ENCODE measurements around the gene CCDC88C.

Gene CCDC88C

DNA sequence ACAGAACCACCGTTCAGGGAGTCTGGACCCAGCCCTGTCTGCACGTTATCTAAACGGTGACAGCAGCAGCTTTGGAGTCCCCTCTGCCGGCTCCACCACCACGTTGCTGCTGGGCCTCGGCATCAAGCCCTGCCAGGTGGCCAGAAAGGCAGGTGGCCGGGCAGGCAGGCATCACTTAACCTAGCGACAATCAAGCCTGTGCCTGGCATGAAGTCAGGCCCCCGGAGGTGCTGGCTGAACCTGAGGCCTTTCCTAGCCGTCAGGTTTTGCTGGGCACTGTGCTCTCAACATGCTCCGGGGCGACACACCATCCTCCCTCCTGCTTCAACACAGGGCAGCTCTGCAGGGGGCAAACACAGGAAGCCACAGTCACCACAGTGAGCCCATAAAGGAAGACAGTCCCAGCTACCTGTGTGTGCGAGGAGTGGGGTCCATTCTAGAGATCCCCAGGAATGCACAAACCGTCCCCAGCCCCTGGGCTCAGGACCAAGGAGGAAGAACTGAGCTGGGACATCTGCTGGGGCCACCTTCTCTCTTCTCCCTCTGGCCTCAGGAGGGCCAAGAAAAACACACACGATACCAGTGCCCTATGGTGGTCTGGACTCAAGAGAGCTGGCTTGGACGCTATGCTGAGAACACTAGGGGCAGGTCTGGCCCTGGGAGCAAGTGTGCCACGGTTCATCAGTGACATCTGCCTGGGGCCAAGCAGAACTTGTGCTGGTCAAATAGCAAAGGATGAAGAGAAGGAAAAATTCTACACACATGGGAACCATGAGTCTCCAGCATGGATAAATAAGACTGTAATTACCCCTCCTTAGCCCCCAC lies 44.7 kb downstream of the CCDC88C start:
- peak; percentile 74 for DNase-seq (ENCODE audit: low read depth, low spot score)

DNA sequence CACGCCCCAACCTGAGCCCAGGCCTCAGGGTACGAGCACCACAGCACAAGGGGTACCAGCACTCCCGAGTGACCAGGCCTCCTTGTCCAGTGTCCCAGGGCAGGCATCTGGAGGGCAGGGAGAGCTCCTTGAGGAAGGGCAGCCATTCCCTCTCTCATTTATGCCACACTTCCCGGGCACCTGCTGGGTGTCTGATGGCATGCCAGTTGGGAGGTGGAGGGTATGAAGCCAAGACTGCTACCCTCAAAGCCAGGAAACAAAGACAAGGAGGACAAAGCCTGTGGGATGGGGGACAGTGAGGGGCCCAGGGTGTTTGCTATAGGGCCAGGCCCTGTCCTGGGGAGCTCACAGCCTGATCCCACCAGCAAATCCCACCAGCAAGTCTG lies 45.6 kb downstream of the CCDC88C start:
- DNase-seq (ENCODE audit: low read depth, low spot score) = no peak
- H3K4me3 ChIP-seq (ENCODE audit: low read length) = no peak overlapping the region

More for the DNA sequence above, 44.7 kb downstream of the CCDC88C start:
- peak overlapping the region; percentile 34 for H3K4me3 ChIP-seq (ENCODE audit: low read length)

DNA sequence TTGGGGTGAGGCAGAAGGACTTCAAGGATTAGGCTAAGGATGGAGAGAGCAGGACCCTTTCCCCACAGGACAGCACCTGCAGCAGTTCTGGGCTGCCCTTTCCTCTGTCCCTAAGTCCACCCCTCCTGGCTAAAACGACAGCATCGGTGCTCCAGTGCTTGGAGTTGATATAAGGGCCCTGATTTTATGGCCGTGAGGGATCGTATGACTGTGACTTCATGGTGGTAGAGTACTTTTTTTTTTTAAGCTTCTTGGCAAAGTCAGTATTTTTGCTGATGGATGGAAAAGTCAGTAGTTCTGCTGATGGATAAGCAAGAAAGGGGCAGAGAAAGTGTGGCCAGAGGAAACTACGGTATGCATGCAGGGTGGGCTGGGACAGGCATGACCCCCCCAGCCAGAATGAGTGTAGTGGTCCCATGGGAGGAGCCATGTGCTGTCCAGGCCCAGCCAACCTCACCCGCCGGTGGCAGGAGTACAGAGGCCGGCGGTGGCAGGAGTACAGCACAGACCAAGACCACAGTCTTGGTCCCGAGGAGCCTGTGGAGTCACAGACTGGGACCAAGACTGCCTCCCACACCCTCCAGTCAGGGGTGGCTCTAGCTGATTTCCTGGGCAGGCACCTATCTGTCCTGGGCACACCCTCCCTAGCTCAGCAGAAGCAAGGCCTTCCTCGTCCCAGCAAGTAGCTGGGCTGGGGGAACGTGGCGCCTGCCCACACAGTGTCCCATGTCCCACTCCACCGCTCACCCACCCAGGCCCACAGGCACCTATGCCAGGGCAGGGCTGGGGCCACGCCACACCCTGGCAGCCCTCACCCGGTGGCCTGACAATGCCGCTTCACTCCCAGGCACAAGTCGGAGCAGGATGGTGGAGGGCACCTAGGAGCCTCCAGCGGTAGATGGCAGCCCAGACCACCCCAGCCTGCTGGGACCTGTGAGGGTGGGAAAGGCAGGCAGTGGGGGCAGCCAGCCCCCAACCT lies 46.3 kb downstream of the CCDC88C start:
- H3K4me3 ChIP-seq (ENCODE audit: low read length) = no peak overlapping the region
- DNase-seq (ENCODE audit: low read depth, low spot score) = no peak

DNA sequence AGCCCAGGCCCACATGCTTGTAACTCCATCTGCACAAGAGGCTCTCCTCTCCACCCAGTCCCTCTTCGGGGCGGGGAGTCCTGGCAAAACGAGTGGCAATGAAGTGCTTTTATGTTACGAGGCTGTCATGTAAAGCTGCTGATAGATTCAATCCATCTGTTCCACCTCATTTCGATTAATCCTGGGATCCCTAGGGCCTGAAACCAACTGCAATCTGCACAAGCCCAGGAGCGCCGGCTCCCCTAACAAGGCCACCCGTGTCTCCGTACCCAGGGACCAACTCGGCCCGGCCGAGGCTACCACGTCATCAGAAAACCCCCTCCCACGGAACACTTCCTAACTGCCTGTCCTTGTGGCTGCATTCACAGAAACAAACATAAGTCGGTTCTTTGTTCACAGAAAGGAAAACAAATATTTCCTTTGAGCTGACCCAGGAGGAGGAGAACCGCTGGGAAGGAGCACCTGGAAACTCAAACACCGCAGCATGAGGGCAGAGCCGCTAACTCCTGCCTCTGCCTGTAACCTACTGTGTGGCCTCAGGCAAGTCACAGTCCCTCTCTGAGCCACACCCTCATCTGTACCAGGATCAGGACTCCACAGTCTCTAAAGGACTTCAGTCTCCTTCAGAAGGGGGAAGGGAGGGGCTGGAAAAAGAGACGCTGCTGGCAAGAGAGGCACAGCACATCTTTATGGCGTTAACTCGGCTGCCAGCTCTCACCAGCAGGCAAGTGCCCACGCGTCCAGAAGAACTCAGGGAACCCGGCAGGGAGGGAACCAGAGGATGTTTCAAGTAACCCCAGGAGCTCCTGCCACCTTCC lies 47.8 kb downstream of the CCDC88C start:
- H3K4me3 ChIP-seq (ENCODE audit: low read length) = no peak overlapping the region
- DNase-seq (ENCODE audit: low read depth, low spot score) = no peak

DNA sequence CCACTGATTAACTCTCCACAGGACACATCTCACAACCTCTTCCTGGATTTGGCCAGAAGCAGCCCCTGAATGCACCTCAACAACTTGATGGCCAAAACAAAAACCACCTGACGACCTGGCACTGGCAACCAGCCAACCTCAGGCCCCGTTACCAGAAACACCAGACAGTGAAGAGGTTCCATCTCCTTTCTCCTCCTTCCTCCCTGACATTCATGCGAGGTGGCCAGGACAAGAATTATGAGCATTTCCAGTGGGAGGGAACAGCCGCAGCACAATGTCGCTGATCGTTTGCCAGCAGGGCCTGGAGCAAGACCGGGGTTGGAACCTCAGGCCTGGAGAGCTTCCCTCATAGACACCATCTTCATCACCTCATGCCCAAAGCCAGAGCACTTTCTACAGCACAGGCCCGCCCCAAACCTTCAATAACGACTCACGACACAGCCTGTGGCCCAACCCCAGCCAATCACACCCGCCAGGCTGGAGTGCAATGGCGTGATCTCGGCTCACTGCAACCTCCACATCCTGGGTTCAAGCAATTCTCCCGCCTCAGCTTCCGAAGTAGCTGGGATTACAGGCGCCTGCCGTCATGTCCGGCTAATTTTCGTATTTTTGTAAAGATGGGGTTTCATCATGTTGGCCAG lies 48.7 kb downstream of the CCDC88C start:
- DNase-seq (ENCODE audit: low read depth, low spot score) = no peak
- no peak overlapping the region for H3K4me3 ChIP-seq (ENCODE audit: low read length)

DNA sequence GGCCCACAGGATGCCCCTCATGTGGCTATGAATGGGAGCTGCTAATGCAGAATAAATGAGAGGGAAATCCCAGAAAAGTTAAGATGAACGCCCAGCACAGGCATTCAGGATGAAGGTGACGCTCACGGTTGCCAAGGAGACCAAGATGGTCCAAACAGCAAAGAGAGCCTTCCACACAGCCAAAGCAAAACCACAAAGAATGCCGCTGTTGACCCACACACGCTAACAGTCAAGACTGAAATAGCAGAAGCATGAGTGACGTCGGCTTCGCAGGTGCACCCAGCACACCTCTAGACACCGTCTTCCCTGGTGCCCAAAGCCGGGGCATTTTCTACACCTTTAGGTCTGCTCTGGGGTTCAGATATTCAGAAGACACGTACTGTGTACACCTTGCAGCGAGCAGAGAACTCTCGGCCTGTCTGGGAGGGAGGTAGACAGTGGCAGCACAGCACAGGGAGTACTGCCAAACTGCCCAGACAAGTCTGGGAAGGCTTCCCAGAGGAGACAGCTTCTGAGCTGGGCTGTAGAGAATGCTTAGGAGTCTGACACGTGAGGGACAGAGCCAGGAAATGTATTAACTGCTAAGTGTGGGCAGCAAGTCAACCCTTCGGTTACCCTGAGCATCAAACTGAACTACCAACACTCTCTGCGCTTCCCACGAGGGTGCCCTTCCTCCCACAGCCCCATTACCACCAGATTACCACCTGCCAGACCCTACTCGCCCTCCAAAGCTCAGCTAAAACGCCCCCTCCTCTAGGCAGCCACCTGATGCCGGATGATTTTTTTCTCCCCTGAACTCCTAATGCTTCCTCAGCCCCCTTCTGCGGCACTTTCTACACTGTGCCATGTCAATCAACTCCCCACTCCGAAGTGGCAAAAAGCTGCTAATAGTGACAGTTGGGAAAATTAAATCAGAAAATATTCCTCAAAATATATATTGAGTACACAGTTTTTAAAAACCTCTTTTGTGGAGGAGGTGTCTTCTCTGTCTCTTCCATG lies 50.1 kb downstream of the CCDC88C start:
- H3K4me3 ChIP-seq (ENCODE audit: low read length) = peak overlapping the region; percentile 17
- peak; percentile 69 for DNase-seq (ENCODE audit: low read depth, low spot score)

DNA sequence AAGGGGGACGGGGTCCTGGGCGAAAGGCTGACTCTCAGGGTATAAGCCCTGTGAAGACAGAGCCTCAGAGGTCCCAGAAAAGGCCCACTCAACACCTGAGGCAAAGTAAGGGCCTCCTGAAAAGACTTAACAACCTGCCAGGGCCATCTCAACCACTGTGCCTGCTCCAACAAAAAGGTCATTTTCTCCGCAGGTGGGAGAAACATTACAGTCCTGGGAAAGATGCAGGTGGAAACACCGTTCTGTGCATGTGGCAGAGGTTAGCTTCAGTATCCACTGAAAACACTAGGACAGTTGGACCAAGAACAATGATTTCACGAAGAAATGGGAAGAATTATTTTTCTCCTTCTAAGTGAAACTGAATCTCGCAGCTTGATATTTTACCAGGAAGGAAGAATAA lies 50.9 kb downstream of the CCDC88C start:
- no peak overlapping the region for H3K4me3 ChIP-seq (ENCODE audit: low read length)
- no peak for DNase-seq (ENCODE audit: low read depth, low spot score)

DNA sequence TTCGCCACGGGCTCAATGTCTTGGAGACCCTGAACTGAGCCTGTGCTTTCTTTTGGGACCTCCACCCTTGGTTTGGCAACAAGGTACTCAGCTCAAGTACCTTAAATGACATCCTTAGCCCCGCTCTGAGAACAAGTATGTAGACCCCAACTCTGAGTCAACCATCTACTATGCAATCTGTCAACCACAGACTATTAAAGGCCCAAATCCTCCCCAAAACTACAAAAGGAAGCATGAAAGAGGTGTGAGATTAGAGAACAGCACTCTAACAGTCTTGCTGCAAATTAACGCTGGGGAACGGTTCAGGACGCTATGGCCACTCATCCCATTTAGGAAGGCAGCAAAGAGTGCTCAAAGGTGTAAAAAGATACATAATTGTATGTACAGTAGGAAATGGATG lies 52.1 kb downstream of the CCDC88C start:
- DNase-seq (ENCODE audit: low read depth, low spot score) = no peak
- H3K4me3 ChIP-seq (ENCODE audit: low read length) = no peak overlapping the region

DNA sequence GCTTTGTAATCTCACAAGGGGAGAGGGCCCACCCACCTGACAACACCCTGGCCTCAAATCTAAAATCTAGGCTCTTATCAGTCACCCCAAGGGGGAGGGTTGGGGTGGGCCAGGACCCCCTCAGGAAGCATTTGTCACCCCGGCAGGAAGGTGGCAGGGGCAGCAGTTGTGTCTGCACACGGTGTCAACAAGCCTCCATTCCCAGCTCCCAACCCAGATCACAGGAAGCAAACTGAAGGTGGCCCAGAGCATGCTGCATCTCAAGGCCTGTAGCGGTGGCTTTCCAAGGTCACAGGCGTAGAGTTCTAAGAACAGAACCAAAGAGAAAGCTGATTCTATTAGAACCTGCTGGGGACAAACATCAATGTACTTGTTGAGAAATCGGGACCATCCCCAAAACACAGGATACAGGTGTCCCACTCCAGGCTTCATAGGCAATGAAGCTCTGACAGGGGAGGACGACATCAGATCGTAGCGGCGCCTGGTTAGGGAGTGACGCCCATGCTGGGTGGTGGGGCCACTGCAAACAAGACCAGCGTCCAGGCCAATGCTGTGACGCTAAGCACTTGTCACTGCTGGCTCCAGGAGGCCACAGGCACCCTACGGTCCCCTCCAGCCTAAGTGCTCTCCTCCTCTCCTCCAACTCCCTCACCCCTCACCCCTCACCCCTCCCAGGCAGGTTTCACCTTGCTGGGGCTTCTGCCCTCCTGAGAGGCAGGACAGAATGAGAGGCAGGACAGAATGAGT lies 52.9 kb downstream of the CCDC88C start:
- H3K4me3 ChIP-seq (ENCODE audit: low read length) = no peak overlapping the region

DNA sequence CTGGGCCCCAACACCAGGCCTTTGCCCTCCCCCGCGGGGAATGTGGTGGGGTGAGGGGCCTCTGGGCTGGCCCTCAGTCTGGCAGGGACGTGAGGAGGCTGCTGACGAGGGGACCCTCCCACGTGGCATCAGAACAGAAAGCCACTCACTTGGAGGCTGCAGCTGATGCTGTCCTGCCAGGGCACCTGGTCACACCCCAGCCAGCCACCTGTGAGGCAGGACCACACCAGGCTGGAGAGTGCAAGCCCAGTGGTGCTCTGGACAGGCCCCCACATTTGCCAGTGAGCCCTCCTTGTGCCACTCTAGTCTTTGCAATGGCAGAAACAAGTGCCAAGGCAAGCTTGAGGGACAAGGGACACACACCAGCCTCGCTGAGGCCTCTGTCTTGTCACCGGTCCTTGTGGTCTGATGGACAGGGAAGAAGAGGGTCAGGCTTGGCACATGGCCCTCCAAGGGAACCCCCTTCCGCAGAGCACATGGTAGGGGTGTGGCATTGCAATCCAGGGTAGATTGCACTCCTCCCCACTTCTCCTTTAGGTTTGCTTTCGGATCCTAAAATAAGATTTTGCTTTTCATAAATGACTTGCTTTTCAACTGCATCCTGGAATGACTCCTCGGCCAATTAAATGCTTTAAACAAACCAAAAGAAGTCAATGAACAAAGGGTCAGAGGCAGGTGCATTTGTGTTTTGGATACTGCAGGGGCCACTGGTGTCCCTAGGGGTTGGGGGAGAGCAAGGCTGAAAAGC lies 53.7 kb downstream of the CCDC88C start:
- H3K4me3 ChIP-seq (ENCODE audit: low read length) = no peak overlapping the region
- DNase-seq (ENCODE audit: low read depth, low spot score) = no peak

More for the DNA sequence above, 52.9 kb downstream of the CCDC88C start:
- no peak for DNase-seq (ENCODE audit: low read depth, low spot score)

DNA sequence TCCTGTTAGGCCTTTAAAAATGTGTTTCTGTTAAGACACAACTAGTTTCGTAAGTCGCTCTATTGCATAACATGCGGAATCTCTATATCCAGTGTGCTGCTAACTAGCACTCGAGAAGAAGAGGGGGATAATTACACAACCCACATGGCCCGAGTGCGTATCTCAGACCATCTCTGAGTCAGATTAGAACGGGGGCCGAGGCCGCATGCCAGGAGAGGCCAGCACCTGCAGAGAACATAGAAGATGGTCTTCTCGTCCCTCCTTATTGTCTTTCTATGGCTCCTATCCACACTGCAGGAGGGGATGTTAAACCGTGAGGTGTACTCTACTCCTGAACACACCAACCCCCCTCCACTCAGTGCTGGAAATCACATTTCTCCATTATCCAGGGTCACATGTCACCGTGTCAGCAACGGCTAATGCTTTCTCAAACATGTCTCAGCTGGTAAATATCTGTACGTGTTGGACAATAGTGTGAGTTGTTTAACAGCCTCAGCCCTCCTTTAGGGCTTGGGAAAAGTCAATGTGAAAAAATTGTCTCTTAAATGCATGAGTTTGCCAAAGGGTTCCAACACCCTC lies 56.3 kb downstream of the CCDC88C start:
- H3K4me3 ChIP-seq (ENCODE audit: low read length) = no peak overlapping the region
- no peak for DNase-seq (ENCODE audit: low read depth, low spot score)

DNA sequence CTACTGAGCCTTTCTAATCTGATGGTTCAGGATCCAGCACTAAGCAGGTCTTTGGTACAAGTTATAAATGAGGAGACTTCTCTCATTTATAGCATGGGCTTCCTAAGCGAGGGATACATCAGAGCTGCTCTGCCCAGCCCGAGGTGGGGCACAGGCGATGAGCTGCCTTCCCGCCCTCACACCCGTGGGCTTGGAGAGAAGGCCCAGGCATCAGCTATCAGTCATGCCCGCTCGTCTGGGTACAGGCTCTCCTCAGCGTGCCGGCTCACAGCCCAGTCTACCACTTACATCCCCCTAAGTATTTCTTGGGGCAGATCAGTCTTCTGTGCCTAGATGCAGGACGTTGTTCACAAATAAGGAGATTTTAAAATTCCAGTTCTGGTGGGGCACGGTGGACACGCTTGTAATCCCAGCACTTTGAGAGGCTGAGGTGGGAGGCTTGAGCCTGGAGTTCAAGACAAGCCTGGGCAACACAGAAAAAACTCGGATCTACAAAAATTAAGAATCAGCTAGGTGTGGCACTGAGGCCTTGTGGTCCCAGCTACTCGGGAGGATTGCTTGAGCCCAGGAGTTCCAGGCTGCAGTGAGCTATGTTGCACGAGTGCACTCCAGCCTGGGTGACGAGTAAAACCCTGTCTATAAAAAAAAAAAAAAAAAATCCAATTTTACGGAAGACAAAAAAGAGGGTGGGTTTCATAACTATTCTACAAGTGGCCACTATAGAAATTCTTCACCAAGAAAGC lies 57.0 kb downstream of the CCDC88C start:
- no peak overlapping the region for H3K4me3 ChIP-seq (ENCODE audit: low read length)
- no peak for DNase-seq (ENCODE audit: low read depth, low spot score)

DNA sequence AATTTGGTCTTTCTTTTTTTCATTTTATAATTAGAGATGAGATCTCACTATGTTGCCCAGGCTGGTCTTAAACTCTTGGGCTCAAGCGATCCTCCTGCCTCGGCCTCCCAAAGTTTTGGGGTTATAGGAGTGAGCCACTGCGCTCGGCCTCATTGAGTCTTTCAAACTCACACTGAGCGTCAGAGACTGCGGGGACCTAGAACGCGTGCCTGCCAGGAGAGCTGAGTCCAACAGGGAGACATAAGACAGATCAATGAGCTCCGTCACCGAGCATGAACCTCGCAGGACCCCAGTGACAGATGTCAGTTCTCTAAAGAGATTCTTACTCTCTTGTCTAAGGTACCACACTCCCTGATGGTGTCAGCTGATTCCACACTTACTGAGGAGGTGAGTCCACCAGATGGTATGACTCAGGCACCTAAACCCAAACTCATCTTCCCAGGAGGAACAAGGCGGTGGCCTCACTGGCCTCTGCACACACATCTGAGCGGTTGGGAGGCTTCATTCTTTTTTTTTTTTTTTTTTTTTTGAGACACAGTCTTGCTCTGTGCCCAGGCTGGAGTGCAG lies 58.9 kb downstream of the CCDC88C start:
- no peak overlapping the region for H3K4me3 ChIP-seq (ENCODE audit: low read length)
- no peak for DNase-seq (ENCODE audit: low read depth, low spot score)

DNA sequence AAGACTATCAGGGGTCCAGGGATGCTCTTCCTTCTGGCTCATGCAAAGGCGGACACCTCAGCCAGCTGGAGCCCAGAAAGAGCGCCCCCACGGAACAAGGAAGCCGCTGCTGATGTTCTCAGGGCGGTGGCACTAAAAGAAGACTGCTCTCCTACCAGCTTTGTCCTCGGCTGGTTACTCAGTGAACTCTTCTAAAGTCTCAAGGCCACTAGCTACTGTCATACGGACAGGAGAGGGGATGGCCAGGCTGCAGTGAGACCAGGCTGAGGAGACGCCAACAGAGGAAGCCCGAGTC lies 59.6 kb downstream of the CCDC88C start:
- H3K4me3 ChIP-seq (ENCODE audit: low read length) = no peak overlapping the region
- DNase-seq (ENCODE audit: low read depth, low spot score) = no peak

DNA sequence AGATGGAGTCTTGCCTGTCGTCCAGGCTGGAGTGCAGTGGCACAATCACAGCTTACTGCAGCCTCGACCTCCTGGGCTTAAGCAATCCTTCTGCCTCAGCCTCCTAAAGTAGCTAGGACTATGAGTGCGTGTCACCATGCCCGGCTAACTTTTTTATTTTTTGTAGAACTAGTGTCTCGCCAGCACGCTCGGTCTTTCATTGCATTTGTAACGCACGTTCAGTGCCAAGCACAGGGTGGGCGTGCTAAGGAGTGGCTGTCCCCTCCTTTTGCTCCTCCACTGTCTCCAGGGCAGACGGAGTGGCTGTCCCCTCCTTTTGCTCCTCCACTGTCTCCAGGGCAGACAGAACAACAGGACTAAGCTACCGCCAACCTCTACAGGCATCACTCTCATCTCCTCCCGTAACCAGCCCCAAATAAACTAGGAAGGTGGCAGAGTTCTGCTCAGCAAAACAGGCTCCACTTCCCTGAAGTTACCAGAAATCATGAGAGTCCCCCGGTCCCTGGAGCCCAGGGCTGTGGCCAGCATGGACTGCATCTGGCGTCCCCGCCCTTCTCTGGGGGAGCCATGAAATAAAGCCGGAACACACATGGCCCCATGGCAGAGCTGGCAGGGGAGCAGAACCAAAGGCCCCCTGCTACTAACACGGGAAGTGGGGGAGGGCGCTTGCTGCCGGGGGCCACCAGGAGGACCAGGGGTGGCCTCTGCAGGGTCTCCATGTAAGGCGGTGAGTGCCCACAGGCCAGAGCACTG lies 60.2 kb downstream of the CCDC88C start:
- DNase-seq (ENCODE audit: low read depth, low spot score) = no peak
- H3K4me3 ChIP-seq (ENCODE audit: low read length) = no peak overlapping the region
